ENCODE measurements around the gene HPSE2. TPM values are rescaled to one million over a fixed set of nuclear protein-coding genes. Genes with fewer than 3 reads are reported as not detected.

The HPSE2 gene
- polyA plus RNA-seq, 1 of the 3 experiments (the other 2 are of a cell fraction): not detected

- WGBS (ENCODE audit: low lambda C conversion rate): 27% methylated on average over 4 of the region's 4 CpGs
- no peak for DNase-seq
- CTCF ChIA-PET: no interaction called here
Observed at GRCh38 chr10:98510412-98510995, 725.1 kb downstream of the HPSE2 start.

DNA sequence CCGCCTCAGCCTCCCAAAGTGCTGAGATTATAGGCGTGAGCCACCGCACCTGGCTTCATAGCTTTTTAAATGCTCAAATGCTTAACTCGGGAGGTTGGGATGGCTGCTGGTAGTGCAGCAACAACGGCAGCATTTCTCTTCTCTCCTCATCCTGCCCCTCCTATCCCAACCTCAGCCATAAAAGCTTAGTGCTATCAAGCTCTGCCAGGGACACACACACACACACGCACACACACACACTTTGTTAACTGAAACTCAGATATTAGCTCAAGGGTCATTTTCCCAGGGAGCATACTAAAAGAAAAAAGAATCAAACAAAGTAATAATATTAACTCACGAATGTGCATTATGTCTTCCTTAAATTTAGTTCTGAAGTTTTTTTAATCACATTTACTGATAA lies 725.9 kb downstream of the HPSE2 start:
- Histone ChIP-seq H3K27me3 (ENCODE audit: insufficient read depth) (peaks cover 13% of the 10 kb centered on the region; the same call in 1 of the 2 replicates), H3F3A (replicated peaks; ENCODE audit: insufficient read depth) (no peaks in the 10 kb centered on the region), H3K9me2 (no peaks in the 10 kb centered on the region), H3K4me3 (ENCODE audit: low read depth in 2 of 2, low read length in 1 of 2) (no peak overlapping the region), H3K36me3 (replicated peaks in 1 of 2; ENCODE audit: control insufficient read depth in 1 of 2, insufficient read depth in 2 of 2, low read length in 1 of 2) (no peaks in the 10 kb centered on the region), H3K27ac (ENCODE audit: low read depth in 2 of 2, low read length in 1 of 2) (no peak overlapping the region), H3K9ac (no peak overlapping the region), H3K79me2 (ENCODE audit: insufficient read depth) (no peaks in the 10 kb centered on the region), H4K20me1 (ENCODE audit: insufficient read depth) (no peaks in the 10 kb centered on the region), H3K4me2 (no peak overlapping the region), H3K4me1 (ENCODE audit: control insufficient read depth in 1 of 2, insufficient read depth in 2 of 2, low read depth in 1 of 2, low read length in 1 of 2) (no peaks in the 10 kb centered on the region), H2AFZ (ENCODE audit: low read depth) (no peak overlapping the region), H3K9me3 (no peaks in the 10 kb centered on the region)
- ChIA-PET POLR2A (no interaction called here), CTCF (interaction anchor here (0.6 kb wide), 1 partner anchor 523 kb away, joined by 3 read pairs; no protein-coding TSS in a partner anchor)
- WGBS (ENCODE audit: low lambda C conversion rate): 22% methylated on average over 7 of the region's 7 CpGs
- DNase-seq: no peak
- TF ChIP-seq YY1 (IDR thresholded peaks at IDR 0.05; ENCODE audit: low read depth): no peak
- TF ChIP-seq ELF1 (IDR thresholded peaks at IDR 0.05): no peak
- no peak for TF ChIP-seq FOXM1 (IDR thresholded peaks at IDR 0.05; ENCODE audit: low read depth)
- TF ChIP-seq RXRA (IDR thresholded peaks at IDR 0.05; ENCODE audit: borderline replicate concordance, low read depth): no peak
- no peak for TF ChIP-seq FOXJ3 (CRISPR knock-in tag; IDR thresholded peaks at IDR 0.05)
- no peak for TF ChIP-seq FOSL2 (IDR thresholded peaks at IDR 0.05; ENCODE audit: borderline replicate concordance, low read depth)
- TF ChIP-seq CHD2 (IDR thresholded peaks at IDR 0.05; ENCODE audit: low read length, partially characterized antibody): no peak
- no peak for TF ChIP-seq SMC3 (IDR thresholded peaks at IDR 0.05; ENCODE audit: low read depth, low read length)
- TF ChIP-seq, protein P1, sequence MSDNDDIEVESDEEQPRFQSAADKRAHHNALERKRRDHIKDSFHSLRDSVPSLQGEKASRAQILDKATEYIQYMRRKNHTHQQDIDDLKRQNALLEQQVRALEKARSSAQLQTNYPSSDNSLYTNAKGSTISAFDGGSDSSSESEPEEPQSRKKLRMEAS (IDR thresholded peaks at IDR 0.05; ENCODE audit: low read depth): no peak
- TF ChIP-seq POLR2AphosphoS5 (IDR thresholded peaks at IDR 0.05; ENCODE audit: low read depth, low read length): no peak
- no peak for TF ChIP-seq GABPA (IDR thresholded peaks at IDR 0.05; ENCODE audit: low read depth)
- no peak for TF ChIP-seq REST (IDR thresholded peaks at IDR 0.05; ENCODE audit: low read depth, low read length)
- no peak for TF ChIP-seq USF2 (IDR thresholded peaks at IDR 0.05; ENCODE audit: borderline replicate concordance, low read depth, low read length)

More at GRCh38 chr10:98510412-98510995, 725.1 kb downstream of the HPSE2 start:
- TF ChIP-seq, protein P2, sequence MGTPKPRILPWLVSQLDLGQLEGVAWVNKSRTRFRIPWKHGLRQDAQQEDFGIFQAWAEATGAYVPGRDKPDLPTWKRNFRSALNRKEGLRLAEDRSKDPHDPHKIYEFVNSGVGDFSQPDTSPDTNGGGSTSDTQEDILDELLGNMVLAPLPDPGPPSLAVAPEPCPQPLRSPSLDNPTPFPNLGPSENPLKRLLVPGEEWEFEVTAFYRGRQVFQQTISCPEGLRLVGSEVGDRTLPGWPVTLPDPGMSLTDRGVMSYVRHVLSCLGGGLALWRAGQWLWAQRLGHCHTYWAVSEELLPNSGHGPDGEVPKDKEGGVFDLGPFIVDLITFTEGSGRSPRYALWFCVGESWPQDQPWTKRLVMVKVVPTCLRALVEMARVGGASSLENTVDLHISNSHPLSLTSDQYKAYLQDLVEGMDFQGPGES (IDR thresholded peaks at IDR 0.05; ENCODE audit: low read depth, low read length): no peak
- TF ChIP-seq TAF1 (IDR thresholded peaks at IDR 0.05; ENCODE audit: borderline replicate concordance, low read depth, low read length) (no peak), SIN3A (IDR thresholded peaks at IDR 0.05; ENCODE audit: borderline replicate concordance, low read depth, low read length) (no peak), JUND (IDR thresholded peaks at IDR 0.05) (no peak)
- TF ChIP-seq, protein P3, sequence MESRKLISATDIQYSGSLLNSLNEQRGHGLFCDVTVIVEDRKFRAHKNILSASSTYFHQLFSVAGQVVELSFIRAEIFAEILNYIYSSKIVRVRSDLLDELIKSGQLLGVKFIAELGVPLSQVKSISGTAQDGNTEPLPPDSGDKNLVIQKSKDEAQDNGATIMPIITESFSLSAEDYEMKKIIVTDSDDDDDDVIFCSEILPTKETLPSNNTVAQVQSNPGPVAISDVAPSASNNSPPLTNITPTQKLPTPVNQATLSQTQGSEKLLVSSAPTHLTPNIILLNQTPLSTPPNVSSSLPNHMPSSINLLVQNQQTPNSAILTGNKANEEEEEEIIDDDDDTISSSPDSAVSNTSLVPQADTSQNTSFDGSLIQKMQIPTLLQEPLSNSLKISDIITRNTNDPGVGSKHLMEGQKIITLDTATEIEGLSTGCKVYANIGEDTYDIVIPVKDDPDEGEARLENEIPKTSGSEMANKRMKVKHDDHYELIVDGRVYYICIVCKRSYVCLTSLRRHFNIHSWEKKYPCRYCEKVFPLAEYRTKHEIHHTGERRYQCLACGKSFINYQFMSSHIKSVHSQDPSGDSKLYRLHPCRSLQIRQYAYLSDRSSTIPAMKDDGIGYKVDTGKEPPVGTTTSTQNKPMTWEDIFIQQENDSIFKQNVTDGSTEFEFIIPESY (IDR thresholded peaks at IDR 0.05; ENCODE audit: borderline replicate concordance, low read depth): no peak
- H3K36me3 ChIP-seq (replicated peaks in 1 of 2; ENCODE audit: control insufficient read depth in 1 of 2, insufficient read depth in 2 of 2, low read length in 1 of 2): no peaks in the 10 kb centered on the region
- no peaks in the 10 kb centered on the region for H3K9me2 ChIP-seq
- no peaks in the 10 kb centered on the region for H3K9me3 ChIP-seq
- no peaks in the 10 kb centered on the region for H4K20me1 ChIP-seq (ENCODE audit: insufficient read depth)
- H3K4me2 ChIP-seq: no peak overlapping the region
- POLR2A ChIA-PET: no interaction called here
- no peak overlapping the region for H2AFZ ChIP-seq (ENCODE audit: low read depth)
- no peak overlapping the region for H3K27ac ChIP-seq (ENCODE audit: low read depth in 2 of 2, low read length in 1 of 2)
- H3K27me3 ChIP-seq (ENCODE audit: insufficient read depth): peaks cover 13% of the 10 kb centered on the region; the same call in 1 of the 2 replicates
- H3K79me2 ChIP-seq (ENCODE audit: insufficient read depth): no peaks in the 10 kb centered on the region
- no peaks in the 10 kb centered on the region for H3K4me1 ChIP-seq (ENCODE audit: control insufficient read depth in 1 of 2, insufficient read depth in 2 of 2, low read depth in 1 of 2, low read length in 1 of 2)
- H3K4me3 ChIP-seq (ENCODE audit: low read depth in 2 of 2, low read length in 1 of 2): no peak overlapping the region
- H3F3A ChIP-seq (replicated peaks; ENCODE audit: insufficient read depth): no peaks in the 10 kb centered on the region
- H3K9ac ChIP-seq: no peak overlapping the region

Measured in SK-N-SH (cell line).